Adrenal gland (tissue), 5 donors: ENCODE data around the gene GXYLT2.

Experiments
- CTCF ChIP-seq, 6 experiments: fragments of 450-650 bp in 4 of 6; fragments of 200-600 bp in 2 of 6; sonication (generic) in 1 of 6; IDR thresholded peaks; 1 replicate in 5 of 6; 2 replicates in 1 of 6; pipeline versions ENCODE4 v1.5.1 to v1.8.0; 2016 to 2021; ENCODE audit warnings: antibody characterized with exemption in 6 of 6, mild to moderate bottlenecking in 2 of 6, moderate library complexity in 1 of 6
- POLR2A ChIP-seq, 2 donors: fragments of 450-650 bp; IDR thresholded peaks; one replicate each; pipeline ENCODE4 v1.6.1; 2017; ENCODE audit warnings: antibody characterized with exemption in 2 of 2, mild to moderate bottlenecking in 2 of 2, moderate library complexity in 1 of 2
- donor health status: DM: no; HTN: no; CAD: no.

GRCh38 chr3:72899349-72899765, 11.5 kb downstream of the GXYLT2 start:
- TF ChIP-seq POLR2A (IDR thresholded peaks at IDR 0.05) (no peak), CTCF (IDR thresholded peaks at IDR 0.05) (no peak)
